ENCODE measurements around the gene VSTM4. TPM values are rescaled to one million over a fixed set of nuclear protein-coding genes. Genes with fewer than 3 reads are reported as not detected.

VSTM4 gene
- total RNA-seq, 4 donors from 2014 or later: 11.8 to 26.2 (median 19.7) TPM

DNA sequence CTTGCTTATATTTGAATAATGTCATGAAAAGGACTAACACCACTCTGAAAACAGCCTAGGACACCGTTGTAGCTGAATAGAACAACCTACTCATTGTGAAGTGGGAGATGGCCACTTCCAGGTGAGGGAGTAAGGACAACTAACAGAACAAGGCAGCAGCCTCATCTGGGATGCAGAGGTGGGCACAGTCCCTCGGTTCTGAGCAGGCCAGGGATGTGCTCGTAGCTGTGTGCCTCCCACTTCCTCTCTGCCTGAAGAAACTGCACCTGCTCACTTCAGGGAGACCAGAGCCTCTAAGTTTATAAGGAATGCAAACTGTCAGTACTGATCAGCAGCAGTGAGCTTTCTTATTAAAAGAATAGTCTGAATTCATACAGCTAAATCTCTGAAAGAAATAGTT is 2.5 kb downstream of the VSTM4 start:
- ATAC-seq (ENCODE audit: low FRiP score) (no peak), DNase-seq (ENCODE audit: low spot score) (no peak)
- TF ChIP-seq CTCF (IDR thresholded peaks at IDR 0.05): no peak

DNA sequence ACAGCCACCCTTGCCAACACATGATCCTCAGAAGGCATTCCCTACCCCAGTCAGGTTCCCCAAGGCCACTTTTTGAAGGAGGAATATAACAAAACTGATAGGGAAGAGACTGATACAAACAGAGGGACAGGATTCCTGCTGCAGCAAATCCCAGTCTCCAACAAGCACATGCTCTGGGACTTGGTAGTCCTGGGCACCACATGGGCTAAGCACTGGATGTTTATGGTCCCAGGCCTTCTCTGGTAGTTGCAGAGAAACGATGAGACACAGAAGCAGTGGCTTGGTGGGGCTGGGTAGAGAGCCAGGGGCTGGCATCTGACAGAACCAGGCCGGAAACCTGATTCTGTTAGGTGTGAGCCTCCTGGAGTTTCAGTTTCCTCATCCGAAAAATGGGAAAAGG is 3.2 kb downstream of the VSTM4 start:
- no peak for ATAC-seq (ENCODE audit: low FRiP score)
- TF ChIP-seq CTCF (IDR thresholded peaks at IDR 0.05): no peak
- DNase-seq (ENCODE audit: low spot score): no peak

- no peak for DNase-seq (ENCODE audit: low spot score)
- no peak for ATAC-seq (ENCODE audit: low FRiP score)
- no peak for TF ChIP-seq CTCF (IDR thresholded peaks at IDR 0.05)
Measured at GRCh38 chr10:49111320-49111698, 4.0 kb downstream of the VSTM4 start.

- DNase-seq (ENCODE audit: low spot score) (no peak), ATAC-seq (ENCODE audit: low FRiP score) (no peak)
- TF ChIP-seq CTCF (IDR thresholded peaks at IDR 0.05): no peak
Measured at GRCh38 chr10:49110684-49111319, 4.5 kb downstream of the VSTM4 start.

GRCh38 chr10:49109669-49110340 is 5.5 kb downstream of the VSTM4 start:
- TF ChIP-seq CTCF (IDR thresholded peaks at IDR 0.05): no peak
- DNase-seq (ENCODE audit: low spot score): no peak
- no peak for ATAC-seq (ENCODE audit: low FRiP score)

GRCh38 chr10:49108656-49109055 is 6.7 kb downstream of the VSTM4 start:
- TF ChIP-seq CTCF (IDR thresholded peaks at IDR 0.05): no peak
- DNase-seq (ENCODE audit: low spot score) (no peak), ATAC-seq (ENCODE audit: low FRiP score) (no peak)

DNA sequence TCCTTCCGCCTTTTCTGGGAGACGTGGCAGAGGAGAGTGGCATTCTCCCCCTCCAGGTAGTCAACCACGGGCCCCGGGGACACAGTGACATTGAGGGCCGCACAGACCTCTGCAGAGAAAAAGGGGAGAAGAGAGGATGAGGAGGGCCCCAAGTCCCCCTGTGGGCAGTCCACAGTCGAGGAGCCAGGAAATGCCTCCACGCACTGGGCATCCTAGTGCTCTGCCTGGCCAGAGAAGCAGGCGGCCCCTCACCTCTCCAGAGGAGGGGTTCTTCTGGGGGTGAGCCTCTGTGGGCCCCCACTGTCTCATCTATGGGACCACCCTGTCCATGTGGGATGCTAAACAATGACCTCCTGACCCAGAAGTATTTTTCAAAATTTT is 7.4 kb downstream of the VSTM4 start:
- DNase-seq (ENCODE audit: low spot score): no peak
- ATAC-seq (ENCODE audit: low FRiP score): no peak
- no peak for TF ChIP-seq CTCF (IDR thresholded peaks at IDR 0.05)

Data from omental fat pad (tissue), 4 donors.